GM12873 (cell line): Measurements from ENCODE around the gene KRTAP7-1.

Experiments
- CTCF ChIP-seq: IDR thresholded peaks from 2 replicates; pipeline ENCODE4 v1.5.1; 2012; ENCODE audit warnings: low read depth, mild to moderate bottlenecking, moderate library complexity, low read length, control low read depth; ENCODE audit not compliant: insufficient read depth; ENCODE audit errors: missing control alignments

The KRTAP7-1 gene

GRCh38 chr21:30818837-30819610, 10.5 kb downstream of the KRTAP7-1 start:
- no peak for TF ChIP-seq CTCF

GRCh38 chr21:30813174-30813573, 16.4 kb downstream of the KRTAP7-1 start, which contains the start of gene KRTAP8-1:
Gene KRTAP8-1 (minus strand): TSS chr21:30813274. CDS start chr21:30813220, 54 bp downstream.
- TF ChIP-seq CTCF = no peak

GRCh38 chr21:30800605-30801004, 29.0 kb downstream of the KRTAP7-1 start:
- no peak for TF ChIP-seq CTCF

DNA sequence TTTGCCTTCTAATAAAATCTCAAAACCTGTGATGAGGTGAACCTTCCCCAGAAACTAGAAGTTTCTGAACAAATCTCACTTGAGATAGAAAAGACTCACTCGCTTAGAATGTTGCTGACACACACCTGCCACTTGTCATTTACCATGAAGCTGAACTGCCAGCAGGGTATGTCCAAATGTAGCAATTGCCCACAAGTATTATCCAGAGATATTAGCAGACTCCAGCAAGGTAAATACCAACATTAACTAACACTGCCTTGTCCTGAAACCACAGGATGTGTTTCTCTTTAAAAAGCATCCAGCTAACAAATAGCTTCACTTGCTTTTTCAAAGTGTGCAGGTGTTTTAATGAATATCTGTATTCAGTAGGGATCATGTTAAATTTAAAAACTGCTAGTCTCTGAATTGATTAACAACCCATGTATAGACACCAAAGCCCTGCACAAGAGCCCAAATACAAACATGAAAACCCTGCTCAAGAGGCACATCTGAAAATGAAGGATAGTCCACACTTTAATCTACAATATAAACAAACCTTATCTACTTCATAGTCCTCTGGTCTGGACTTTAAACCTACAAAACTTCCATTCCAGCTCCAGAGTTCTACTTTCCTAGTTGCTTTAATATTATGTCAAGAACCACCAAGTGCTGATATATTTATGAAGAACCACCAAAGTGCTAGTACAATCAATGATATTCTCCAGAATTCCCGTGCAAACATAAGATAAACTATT, 35.8 kb downstream of the KRTAP7-1 start:
- TF ChIP-seq CTCF = no peak

DNA sequence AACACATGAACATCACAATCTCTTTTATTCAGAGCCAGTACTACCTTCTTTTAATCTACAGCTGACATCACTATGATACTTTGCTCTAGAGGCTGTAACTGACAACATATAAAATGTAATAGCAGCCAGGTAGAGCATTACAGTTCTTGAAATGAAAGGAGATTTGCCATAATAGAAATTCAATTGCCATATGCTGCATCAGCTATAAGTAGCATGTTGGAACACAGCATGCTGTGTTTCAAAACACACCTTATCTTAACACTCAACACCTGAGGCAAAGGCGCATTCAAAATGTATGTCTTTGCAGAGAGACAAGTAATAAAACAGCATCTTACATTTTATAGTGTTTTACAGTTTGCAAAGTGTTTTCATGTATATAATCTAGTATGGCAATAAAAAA, 50.3 kb downstream of the KRTAP7-1 start:
- TF ChIP-seq CTCF = no peak
